Measurements from ENCODE around the gene SRSF7.

GRCh38 chr2:38713338-38713737, 37.8 kb downstream of the SRSF7 start:
- no peak for TF ChIP-seq POLR2A (IDR thresholded peaks at IDR 0.05; ENCODE audit: low read depth, low read length)
- no peak for TF ChIP-seq TAF1 (IDR thresholded peaks at IDR 0.05; ENCODE audit: borderline replicate concordance, low read depth, low read length)
- TF ChIP-seq POLR2AphosphoS5 (IDR thresholded peaks at IDR 0.05; ENCODE audit: low read depth, low read length): no peak

Data from GM12892 (cell line).